COLO668 (cell line): ENCODE measurements around the gene FUT8.

Source experiments
- DNase-seq: peaks from one replicate; lab custom pipeline; 2025; ENCODE audit not compliant: unreplicated experiment; lab: John Stamatoyannopoulos, UW

Gene FUT8

DNA sequence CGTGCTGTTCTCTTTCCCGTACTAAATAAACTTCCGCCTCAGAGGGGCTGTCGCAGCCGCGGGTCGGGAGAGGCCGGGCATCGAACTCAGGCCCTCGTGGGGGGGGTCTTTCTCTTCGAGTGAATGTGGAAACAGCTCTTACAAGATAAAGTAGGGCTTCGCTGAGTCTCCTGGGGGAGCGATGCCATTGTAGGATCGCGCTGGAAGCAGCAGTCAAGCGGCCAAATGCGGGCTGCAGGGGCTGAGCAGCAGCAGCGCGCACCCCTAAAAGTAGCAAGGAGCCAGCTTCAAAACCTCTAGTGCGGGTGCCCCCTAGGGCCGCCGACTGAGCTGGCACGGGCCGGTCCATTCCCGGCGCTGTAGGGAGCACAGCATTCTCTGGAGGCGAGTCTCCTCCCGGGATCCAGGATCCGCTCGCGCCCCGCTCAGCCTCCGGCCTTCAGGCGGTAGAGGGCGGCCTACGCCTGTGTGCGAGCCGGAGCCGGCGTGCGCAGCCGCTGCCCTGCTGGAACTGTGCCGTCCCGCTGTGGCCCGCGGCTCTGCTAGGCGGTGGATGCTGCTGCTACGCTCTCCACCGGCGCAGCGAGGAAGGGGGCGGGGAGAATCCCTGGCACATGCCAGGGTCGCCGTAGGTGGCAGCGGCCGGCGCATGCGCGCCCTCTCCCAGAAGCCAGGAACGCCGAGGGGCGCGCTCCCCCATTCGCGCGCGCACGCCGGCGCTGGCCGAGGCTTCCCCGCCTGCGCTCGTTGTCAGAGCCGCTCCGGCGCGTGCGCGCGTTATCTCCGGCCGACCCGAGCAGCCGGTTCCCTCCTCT, at the start of gene FUT8:
Gene FUT8, plus strand, starts transcription at position 699 of the 815 bp plus-strand sequence. CDS start 148,834 bp downstream, outside the sequence.
- DNase-seq: peak; percentile 99

DNA sequence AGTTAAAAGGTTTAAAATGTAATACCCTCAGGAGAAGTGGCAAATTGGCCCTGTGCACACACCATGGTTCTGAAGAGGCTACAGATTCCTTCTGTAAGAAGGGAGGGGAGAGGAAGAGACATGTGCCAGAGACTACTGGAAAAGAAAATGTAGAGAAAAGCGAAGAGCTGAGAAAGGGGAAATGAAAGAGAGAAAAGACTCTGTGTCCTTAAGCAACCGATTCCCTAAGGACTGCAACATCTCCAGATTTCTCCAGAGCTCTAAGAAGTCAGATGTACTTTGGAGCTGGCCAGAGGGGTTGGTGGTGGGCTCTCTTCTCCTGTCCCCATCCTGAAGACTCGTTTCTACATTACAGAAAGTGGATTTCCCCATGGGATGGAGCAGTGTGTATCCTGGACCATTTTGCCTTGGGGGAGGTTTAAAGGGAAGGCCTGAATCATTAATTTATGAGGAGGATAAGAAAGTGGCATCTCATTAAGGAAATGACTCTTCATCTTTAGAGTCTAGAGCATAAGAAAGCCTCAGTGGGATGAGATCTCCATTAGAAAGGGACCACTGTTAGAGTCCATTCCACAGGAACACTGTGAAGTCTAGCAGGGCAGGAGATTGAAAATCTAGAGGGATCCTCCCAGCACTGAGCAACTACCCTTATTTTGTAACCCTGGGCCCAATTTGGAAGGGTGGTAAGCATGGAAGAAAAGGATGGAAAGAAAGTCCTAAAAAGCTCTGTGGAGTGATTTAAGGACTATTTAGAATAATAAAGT, 45.5 kb upstream of the FUT8 start:
- no peak for DNase-seq

DNA sequence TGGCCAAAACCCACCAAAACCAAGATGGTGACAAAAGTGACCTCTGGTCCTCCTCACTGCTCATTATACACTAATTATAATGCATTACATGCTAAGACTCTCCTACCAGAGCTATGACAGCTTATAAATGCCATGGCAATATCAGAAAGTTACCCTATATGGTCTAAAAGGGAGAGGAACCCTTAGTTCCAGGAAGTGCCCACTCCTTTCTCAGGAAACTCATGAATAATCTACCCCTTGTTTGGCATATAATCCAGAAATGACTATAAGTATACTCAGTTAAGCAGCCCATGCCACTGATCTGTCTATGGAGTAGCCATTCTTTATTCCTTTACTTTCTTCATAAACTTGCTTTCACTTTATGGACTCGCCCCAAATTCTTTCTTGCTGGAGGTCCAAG, 43.0 kb upstream of the FUT8 start:
- DNase-seq: no peak

DNA sequence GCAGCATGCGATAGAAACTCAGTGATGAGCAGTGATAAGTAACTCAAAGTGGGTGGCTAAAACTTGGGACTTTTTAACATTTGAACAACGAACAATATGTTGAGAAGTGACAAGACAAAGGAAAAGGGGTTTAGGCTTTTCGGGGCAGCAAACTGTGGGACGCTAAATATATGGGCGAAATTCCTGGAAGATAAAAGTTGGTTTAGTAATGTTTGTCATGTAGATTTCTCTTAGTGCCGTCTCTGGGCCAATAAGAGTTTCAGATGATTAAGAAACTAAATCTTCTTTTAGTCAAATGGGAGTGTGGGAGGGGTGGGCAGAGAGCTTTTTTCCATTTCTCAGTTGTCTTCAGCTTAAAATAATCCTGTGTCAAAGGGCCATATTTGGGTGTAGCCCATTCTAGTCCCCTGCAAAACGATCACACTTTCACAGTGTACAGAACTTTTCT, 41.7 kb upstream of the FUT8 start:
- no peak for DNase-seq

DNA sequence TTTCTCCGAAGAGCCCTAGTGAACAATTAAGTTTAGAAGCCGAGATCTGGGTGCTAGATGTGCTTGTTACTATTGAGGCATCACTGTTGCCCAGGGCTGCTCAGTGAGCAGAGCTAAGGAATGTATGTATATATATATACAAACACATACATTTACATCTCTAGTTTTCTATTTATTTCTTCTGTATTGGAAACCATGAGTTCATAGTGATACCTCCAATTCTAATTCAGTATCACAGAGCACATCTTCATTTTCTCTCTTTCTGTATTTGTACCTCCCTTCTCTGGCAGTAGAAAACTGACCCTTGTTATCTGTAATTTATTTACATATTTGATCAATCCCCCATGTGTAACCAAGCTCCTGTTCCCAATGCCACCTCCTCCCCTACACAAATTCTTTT, 40.7 kb upstream of the FUT8 start:
- no peak for DNase-seq

DNA sequence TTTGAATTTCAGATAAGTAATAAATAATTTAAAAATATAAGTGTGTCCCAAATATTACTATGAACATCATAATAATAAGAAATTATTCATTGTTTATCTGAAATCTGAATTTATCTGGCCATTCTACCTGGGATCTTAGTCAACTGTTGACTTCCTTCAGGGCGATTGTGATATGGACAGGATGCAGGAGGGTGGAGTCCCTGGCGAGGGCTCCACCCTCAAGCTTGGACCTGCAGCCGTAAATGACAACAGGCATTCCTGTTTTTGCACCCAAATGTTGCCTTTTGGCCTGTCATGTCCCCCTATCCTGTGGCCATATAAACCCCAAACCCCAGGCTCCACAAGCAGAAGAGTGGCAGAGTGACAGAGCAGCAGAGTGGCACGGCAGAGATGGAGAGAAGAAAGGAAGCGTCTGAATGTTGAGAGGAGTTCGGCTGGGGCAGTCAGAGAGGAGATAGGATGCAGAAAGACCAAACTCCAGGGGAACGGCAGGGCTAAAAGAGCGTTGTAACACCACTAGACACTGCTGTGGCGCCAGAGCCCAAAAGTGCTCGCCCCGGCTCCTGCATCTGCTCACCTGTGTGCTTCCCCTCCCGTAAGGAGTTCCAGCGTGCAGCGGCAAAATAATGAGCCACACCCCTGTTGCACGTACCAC, 39.4 kb upstream of the FUT8 start:
- no peak for DNase-seq

DNA sequence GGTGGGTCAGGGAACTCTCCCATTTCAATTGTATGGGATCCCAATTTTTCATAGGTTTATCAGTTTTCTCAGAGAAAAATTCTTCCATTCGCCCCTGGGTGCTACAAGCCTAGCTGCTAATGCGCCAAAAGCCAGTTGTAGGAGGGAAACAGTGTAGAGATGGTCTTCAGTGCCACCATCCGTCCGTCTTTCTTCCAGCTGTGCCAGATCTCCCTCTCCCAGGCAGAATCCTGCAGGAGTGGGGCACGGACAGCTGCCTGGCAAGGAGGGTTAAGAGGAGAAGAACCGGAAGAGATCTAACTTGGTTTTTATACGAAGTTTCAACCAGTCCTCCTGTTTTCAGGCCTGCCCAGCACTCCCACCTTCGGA, 38.9 kb upstream of the FUT8 start:
- DNase-seq: no peak

DNA sequence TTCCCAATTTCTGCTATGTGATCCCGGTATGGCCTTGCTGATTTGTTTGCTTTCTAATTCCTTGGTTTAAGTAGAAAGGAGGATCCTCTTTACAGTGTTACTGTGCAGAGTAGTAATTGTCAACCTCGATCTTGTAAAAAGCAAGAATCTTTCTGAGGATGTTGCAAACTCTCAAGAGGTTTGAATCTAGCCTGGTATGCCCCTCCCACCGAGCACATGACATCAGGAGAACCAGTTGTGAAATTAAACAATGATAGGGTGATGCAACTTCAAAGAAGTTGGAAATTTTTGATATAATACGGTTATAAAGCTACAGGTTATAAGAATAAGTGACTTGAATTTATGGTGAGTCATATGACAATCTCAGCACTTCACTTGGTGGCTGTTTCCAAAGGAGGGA, 35.0 kb upstream of the FUT8 start:
- no peak for DNase-seq

DNA sequence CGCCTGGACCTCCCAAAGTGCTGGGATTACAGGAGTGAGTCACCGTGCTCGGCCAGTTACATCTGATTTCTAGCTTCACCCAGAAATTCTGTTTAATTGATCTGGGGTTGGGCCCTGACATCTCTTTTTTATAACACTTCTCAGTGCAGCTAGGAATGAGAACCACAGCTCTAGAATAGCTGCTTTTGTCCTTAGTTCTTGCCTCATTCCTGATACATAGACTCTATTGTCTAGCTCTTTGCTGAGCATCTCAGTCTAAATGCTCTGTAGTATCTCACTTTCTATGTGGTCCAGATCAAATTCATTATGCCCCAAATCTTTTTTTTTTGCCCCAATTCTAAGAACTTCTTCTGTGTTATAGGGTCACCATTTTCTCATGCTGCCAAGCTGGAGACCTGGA, 29.9 kb upstream of the FUT8 start:
- DNase-seq: no peak

DNA sequence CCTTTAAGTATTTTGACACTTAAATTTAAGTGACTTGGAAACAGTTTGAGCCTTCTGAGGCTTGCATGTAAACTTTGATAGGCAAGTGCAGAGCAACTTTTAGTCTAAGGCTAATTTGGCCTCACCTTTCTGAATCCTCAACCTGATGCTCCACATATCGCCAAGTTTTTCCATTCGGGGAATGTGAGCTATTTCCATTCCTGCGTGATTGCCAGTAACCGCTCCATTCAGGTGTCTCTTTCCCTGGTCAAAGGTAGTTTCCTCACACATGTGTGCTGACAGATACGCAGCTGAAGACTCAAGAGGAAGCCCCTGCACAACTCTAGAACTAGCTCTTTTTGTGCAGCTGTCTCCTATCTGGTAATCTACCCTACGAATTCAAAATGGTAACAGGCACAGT, 25.4 kb upstream of the FUT8 start:
- DNase-seq: no peak

DNA sequence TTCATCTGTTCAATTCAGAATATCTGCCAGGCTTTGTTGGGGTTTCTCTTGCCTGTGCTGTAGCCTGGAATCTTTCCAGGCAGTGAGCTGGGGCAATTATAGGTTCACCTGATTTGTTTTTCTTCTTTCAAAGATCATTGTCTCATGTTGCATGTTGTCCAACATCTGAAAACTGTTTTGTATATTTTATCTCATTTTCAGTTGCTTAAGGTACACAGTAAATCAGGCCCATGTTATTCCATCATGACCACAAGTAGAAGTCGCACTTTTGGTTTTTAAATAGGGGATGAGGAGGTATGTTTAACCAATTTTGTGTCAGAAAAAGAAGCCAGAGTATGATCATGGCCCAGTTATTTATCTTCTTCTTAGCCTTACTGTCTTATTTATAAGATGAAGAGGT, 24.9 kb upstream of the FUT8 start:
- no peak for DNase-seq

DNA sequence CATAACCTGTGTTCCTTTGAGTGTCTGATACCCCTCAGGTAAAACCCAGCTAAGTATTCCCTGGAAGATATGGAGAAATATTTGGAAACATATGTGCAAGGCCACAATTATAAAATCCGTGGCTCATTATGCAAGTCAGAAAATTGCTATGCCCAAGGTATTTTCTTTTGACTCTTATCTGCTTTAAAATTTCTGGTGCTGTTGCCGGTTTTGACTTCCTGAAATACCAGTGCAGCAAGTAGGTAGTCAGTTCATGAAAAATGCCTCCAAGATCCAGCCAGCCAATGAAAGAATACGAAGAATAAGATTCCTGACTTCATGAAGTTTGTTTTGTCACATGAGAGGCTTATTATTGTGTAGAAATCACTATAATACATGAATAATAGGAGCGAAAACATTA, 20.2 kb upstream of the FUT8 start:
- DNase-seq: no peak

DNA sequence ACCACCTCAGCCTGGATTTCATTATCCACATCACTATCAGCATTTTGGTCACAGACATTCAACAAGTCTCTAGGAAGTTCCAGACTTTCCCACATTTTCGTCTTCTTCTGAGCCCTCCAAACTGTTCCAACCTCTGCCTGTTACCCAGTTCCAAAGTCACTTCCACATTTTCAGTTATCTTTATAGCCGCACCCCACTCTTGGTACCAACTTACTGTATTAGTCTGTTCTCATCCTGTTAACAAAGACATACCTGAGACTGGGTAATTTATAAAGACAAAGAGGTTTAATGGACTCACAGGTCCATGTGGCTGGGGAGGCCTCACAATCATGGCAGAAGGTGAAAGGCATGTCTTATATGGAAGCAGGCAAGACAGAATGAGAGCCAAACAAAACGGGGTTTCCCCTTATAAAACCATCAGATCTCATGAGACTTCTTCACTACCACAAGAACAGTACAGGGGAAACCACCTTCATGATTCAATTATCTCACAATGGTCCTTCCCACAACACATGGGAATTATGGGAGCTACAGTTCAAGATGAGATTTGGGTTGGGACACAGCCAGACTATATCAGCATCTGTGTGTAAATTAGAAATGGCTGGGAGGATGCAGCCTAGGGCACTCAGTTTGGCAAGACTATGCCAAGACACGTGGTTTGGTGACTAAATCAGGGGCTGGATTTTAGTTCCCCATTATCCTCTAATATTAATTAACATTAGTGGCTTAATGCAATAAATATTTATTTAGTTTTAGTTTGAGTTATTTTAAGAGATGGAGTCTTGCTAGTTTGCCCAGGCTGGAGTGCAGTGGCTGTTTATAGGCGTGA, 16.2 kb upstream of the FUT8 start:
- no peak for DNase-seq

DNA sequence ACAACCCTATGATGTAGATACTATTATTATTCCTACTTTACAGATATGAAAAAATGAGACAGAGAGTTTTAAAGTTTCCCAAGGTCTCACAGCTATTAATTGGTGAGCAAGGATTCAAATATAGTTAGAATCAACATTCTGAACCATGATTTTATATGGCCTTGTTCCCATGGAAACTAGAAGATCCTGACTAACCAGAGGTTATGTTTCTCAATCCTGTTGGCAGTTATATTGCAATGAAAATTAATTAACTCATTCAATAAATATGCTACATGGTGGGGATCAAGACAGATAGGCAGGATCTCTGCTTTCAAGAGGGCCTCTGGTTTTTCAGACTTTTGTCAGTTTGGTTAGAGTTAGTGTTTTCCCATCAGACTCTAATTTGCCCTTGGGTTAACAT, 9.3 kb upstream of the FUT8 start:
- no peak for DNase-seq

DNA sequence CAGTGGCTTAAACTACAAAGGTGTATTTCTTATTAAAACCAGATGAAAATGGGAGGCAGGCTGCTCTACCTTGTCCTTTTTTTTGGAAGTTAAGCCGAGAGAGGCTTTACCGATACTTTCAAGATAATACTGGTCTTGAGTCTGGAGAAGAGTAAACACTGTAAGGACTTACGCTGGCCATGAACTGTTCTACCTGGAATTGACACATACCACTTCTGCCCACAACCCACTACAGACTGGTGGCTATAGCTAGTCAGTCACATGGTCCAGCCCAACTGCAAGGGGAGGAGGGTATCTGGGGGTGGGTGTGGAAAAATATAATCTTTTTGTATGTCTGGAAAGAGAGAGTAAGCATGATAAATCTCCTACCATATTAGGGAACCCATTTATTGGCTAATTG, 4.4 kb upstream of the FUT8 start:
- no peak for DNase-seq

DNA sequence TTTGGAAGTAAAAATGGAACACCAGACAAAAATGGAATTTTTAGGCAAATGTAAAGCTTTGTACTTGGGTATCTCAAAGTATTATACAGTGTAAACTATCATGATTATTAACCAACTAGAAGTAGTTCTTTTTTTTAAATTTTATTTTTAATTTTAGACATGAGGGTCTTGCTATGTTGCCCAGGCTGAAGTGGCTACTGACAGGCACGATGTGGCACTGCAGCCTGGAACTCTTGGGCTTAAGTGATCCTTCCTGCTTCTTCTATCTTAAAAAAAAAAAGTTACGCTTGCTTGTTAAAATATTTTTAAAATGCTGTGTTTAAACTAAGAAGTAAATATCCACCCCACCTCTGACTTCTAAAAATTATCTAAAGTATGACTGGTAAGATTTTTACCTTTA, 1.9 kb upstream of the FUT8 start:
- no peak for DNase-seq

DNA sequence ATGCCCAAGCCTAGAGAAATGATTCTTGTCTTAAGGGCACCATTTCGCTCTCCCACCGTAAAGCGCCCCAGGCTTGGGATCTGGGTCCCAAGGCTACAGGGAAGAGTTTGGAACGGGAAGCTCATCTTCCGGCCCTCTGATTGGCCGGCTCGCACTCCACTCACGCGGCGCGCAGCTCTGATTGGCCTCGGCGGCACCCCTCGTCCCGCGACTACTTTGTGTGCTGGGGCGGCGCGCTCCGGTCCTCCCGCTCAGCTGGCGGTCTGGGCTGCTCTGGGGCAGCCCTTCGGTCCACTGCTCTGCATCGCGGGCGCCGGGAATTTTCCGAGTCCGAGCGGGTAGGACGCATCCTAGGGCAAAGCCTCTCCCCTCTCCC, 886 bp upstream of the FUT8 start:
- DNase-seq: peak; percentile 96

DNA sequence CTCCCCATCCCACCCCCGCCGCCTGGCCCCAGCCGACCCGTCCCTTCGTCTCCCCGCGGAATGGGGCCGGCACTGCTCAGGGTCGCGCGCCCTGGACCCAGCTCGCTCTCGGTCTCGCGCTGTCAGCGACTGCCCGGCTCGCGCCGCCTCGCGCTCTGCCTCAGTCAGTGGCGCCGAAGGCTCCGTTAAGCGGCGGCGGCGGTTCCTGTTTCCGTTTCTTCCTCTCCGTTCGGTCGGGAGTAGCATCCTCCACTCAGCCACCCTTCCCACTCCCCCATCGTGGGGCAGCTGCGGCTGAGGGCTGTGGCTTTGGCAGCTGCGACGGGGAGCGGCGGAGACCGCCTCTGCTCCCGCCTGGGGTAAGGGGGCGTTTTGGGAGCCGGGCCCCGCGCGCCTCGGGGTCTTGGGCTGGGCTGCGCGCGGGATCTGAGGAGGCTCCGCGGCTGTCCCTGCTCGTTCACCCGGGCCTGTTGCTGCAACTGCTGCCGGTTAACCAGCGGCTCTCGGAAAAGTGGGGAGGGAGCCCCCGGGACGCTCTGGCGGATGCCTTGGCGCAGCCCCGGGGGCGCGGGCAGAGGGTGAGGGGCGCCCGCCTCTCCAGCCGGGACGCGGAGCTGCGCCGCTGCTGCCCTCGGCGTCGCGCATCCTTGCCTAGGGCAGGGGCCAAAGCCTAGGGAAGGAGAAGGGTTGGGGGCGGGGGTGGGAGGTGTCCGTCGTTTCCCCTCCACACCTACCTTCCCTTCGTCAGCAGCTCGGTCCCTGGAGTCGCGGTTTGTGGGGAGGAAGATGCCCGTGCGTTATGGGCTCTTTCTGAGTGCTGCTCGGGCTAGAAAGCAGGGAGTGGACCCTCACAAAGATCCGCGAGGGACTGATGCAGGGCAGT, 567 bp downstream of the FUT8 start:
- DNase-seq: peak; percentile 95

DNA sequence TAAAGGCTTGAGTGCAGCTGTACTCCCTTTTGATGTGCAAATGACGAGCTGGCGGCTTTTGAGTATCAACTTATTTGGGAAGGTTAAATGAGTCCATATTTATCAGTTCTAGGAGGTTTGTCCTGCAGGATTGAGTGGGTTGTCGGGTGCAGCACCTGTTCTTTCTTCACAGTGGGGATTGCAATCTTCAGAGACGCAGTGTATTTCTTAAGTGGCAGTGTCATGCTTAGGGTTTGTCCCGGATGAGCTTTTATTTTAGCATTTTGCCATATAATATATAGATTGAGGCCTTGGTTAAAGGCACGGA, 1.2 kb downstream of the FUT8 start:
- no peak for DNase-seq

DNA sequence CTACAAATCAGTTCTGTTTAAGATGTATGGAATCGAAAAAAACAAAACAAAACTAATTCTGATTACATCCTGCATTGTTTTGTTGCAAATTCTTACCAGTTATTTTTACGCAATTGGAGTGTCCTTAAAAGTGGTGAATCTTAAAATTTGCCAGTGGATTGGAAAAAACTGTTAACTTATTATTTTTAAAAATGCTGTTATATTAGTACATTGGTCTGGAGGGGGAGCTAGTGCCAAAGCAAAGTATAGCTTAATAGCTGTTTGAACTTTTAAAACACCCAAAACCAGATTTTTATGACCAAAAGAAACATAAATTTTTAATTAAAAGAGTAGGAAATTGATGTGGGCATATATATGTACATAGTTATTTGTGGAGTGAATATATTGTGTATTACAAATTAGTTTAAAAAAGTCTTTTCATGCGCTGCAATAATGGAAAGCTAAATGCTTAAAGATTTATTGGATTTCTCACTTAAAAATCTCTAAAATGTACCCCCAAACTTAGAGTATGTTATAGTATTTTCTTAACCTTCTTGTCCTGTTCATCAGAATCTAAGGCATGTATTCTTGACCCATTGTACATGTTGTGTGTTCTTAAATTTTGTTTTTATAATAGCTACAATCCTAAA, 2.5 kb downstream of the FUT8 start:
- peak; percentile 24 for DNase-seq
